Activated naive CD4-positive, alpha-beta T cell treated with anti-CD3 and anti-CD28 coated beads, Interleukin-2, amount 50 U/mL, for 72 hours (primary cell): ENCODE results near the gene SEC24C. TPM values are rescaled to one million over a fixed set of nuclear protein-coding genes. Genes with fewer than 3 reads are reported as not detected.
"Not testable (repeated sequence)": the region's sequence is repeated elsewhere in the genome, so short reads cannot be mapped to it uniquely, and the experiment has no call there.

ENCODE experiments used
- ATAC-seq, 2 donors: fragments of 150-1000 bp; cut with Tn5 transposase; 2 replicates each; pipeline ENCODE4 v1.10.0; 2021; ENCODE audit warnings: mild to moderate bottlenecking in 2 of 2, moderate library complexity in 2 of 2
- DNase-seq, 2 donors: peaks; one replicate each; pipeline ENCODE4 v3.0.0; 2021 to 2022; ENCODE audit warnings: low spot score in 2 of 2
- H3K27ac Mint-ChIP-seq, 2 donors: one replicate each; pipeline ENCODE4 v1.8.0; 2022; ENCODE audit warnings: mild to moderate bottlenecking in 2 of 2, mixed read lengths in 2 of 2
- H3K36me3 Mint-ChIP-seq, 2 donors: one replicate each; pipeline ENCODE4 v1.8.0; 2022; ENCODE audit warnings: mixed read lengths in 2 of 2
- H3K9me3 Mint-ChIP-seq, 2 donors: one replicate each; pipeline ENCODE4 v1.8.0; 2022; ENCODE audit warnings: mixed read lengths in 2 of 2
- total RNA-seq, 2 donors: library from RNA; stranded (reverse); gene quantifications; one replicate each; pipeline ENCODE4 v1.2.3, GENCODE V29; 2022

The SEC24C gene
- total RNA-seq, 2 donors from 2014 or later = 101 TPM

- not testable (repeated sequence) for H3K36me3 Mint-ChIP-seq, H3K9me3 Mint-ChIP-seq, DNase-seq, ATAC-seq
- H3K27ac Mint-ChIP-seq = peak overlapping the region; percentile 26 to 50
These were observed 51.9 kb downstream of the SEC24C start for GRCh38 chr10:73796035-73796434.

- ATAC-seq = no peak
- no peak for DNase-seq
- Mint-ChIP-seq H3K36me3 (no peaks in the 10 kb centered on the region), H3K27ac (no peak overlapping the region), H3K9me3 (no peaks in the 10 kb centered on the region)
These were observed 52.6 kb downstream of the SEC24C start for GRCh38 chr10:73796766-73797165.

GRCh38 chr10:73797324-73798025 lies 53.3 kb downstream of the SEC24C start:
- H3K27ac Mint-ChIP-seq = peak overlapping the region; percentile 17 to 43
- H3K36me3 Mint-ChIP-seq = no peaks in the 10 kb centered on the region
- H3K9me3 Mint-ChIP-seq = no peaks in the 10 kb centered on the region
- ATAC-seq (no peak), DNase-seq (no peak)

DNA sequence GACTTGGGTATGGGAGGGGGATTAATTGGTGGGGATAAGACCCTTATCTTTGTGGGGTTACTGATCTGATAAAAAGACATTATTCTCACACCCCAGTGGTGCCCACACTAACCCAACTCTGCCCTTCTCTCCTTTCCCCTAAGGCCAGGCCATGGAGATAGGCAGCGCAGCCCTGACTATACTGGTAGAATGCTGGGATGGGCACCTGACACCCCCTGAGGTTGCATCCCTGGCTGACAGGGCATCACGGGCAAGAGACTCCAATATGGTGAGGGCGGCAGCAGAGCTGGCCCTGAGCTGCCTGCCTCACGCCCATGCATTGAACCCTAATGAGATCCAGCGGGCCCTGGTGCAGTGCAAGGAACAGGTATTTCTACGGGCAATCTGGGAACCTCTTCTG lies 53.9 kb downstream of the SEC24C start:
- Mint-ChIP-seq H3K9me3 (no peaks in the 10 kb centered on the region), H3K27ac (peak overlapping the region; percentile 17 to 43), H3K36me3 (no peaks in the 10 kb centered on the region)
- no peak for ATAC-seq
- DNase-seq = no peak

- peaks cover 0 to 5% of the 10 kb centered on the region in 2 donors for H3K36me3 Mint-ChIP-seq
- H3K27ac Mint-ChIP-seq = peak overlapping the region; percentile 43 to 93
- ATAC-seq = peak; percentile 15 to 21
These were observed 54.9 kb downstream of the SEC24C start for GRCh38 chr10:73798927-73799560.

GRCh38 chr10:73799899-73800559 lies 55.9 kb downstream of the SEC24C start:
- ATAC-seq (peak in 1 of 2 donors; percentile 2), DNase-seq (no peak)
- Mint-ChIP-seq H3K27ac (peak overlapping the region in 1 of 2 donors; percentile 43), H3K36me3 (peaks cover 0 to 5% of the 10 kb centered on the region in 2 donors), H3K9me3 (no peaks in the 10 kb centered on the region)

More at GRCh38 chr10:73798927-73799560, 54.9 kb downstream of the SEC24C start:
- no peak for DNase-seq
- no peaks in the 10 kb centered on the region for H3K9me3 Mint-ChIP-seq

DNA sequence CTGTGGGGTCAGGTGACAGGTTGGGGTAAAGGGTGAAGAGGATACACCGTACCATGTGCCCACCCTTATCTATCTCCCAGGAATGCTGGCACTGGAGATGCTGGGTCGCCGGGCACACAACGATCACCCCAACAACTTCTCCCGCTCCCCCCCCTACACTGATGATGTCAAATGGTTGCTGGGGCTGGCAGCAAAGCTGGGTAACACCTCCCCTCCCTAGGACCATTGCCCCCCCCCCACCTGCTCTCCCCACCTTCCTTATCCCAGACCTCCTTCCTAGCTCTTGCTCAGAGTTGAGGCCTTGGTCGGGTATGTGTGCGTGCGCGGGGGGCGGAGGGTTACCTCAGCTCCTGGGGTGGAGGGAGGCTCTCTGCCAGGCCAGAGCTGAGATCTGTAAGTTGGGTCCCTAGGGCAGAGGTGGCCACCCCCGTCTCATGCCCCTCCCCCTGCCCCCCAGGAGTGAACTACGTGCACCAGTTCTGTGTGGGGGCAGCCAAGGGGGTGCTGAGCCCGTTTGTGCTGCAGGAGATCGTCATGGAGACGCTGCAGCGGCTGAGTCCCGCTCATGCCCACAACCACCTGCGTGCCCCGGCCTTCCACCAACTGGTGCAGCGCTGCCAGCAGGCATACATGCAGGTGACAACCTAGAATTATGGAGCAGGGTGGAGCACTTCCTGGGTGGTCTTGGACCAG lies 56.5 kb downstream of the SEC24C start:
- Mint-ChIP-seq H3K9me3 (no peaks in the 10 kb centered on the region), H3K27ac (no peak overlapping the region), H3K36me3 (peaks cover 2 to 10% of the 10 kb centered on the region in 2 donors)
- DNase-seq (no peak), ATAC-seq (no peak)

DNA sequence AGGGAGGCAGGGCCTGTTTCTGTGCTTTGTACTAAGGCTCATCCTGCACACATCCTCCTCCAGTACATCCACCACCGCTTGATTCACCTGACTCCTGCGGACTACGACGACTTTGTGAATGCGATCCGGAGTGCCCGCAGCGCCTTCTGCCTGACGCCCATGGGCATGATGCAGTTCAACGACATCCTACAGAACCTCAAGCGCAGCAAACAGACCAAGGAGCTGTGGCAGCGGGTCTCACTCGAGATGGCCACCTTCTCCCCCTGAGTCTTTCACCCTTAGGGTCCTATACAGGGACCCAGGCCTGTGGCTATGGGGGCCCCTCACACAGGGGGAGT lies 57.0 kb downstream of the SEC24C start:
- ATAC-seq (no peak), DNase-seq (no peak)
- Mint-ChIP-seq H3K9me3 (no peaks in the 10 kb centered on the region), H3K27ac (no peak overlapping the region), H3K36me3 (peaks cover 7 to 15% of the 10 kb centered on the region in 2 donors)

- no peak for ATAC-seq
- H3K27ac Mint-ChIP-seq = peak overlapping the region in 1 of 2 donors; percentile 78
- H3K9me3 Mint-ChIP-seq = no peaks in the 10 kb centered on the region
- peaks cover 19 to 26% of the 10 kb centered on the region in 2 donors for H3K36me3 Mint-ChIP-seq
- DNase-seq = no peak
These were observed 58.3 kb downstream of the SEC24C start for GRCh38 chr10:73802276-73802991.

- H3K9me3 Mint-ChIP-seq = no peaks in the 10 kb centered on the region
- peak overlapping the region; percentile 78 to 91 for H3K27ac Mint-ChIP-seq
These were observed 59.6 kb downstream of the SEC24C start for GRCh38 chr10:73803680-73804286.

DNA sequence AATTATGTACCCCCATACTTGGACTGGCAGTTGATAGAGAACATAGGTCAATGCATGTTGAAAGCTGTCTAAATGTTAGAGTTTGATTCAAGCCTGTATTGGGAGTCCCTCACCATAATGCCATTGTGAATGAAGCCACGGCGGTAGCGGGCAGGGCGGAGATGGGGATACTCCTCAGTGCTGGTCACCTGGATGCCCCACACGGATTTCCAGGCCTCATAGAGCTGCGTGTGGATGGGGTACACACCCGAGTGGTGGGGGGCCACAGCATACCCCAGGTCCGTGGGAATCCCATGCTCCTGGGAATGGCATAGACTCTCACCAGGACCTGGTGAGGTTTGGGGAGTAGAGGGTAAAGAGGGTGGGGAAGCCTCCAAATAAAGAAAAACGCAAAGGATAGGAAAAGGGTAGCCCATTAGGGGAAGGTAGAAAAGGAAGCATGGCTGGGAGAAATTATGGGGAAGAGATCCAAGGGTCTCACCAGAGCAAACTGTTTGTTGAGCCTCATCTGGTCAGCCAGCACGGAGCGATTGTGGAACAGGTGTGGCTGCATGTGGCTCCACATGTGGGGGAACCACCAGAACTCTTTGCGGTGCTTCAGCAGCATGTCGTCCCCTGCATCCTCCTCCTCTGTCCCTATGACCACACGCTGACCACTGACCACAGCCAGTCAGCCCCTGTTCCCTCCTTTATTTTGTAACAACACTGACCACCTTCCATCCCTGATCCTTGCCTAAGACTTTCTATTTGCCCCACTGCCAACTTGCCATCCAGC lies 62.2 kb downstream of the SEC24C start:
- DNase-seq (no peak), ATAC-seq (no peak)
- Mint-ChIP-seq H3K9me3 (no peaks in the 10 kb centered on the region), H3K36me3 (peaks cover 40 to 50% of the 10 kb centered on the region in 2 donors), H3K27ac (peak overlapping the region; percentile 66 to 91)

More at GRCh38 chr10:73803680-73804286, 59.6 kb downstream of the SEC24C start:
- H3K36me3 Mint-ChIP-seq = peaks cover 25 to 30% of the 10 kb centered on the region in 2 donors
- peak; percentile 18 to 40 for ATAC-seq
- no peak for DNase-seq

GRCh38 chr10:73807471-73807870 lies 63.3 kb downstream of the SEC24C start:
- ATAC-seq = no peak
- no peak for DNase-seq
- H3K27ac Mint-ChIP-seq = peak overlapping the region; percentile 66 to 91
- peaks cover 40 to 50% of the 10 kb centered on the region in 2 donors for H3K36me3 Mint-ChIP-seq
- H3K9me3 Mint-ChIP-seq = no peaks in the 10 kb centered on the region

DNA sequence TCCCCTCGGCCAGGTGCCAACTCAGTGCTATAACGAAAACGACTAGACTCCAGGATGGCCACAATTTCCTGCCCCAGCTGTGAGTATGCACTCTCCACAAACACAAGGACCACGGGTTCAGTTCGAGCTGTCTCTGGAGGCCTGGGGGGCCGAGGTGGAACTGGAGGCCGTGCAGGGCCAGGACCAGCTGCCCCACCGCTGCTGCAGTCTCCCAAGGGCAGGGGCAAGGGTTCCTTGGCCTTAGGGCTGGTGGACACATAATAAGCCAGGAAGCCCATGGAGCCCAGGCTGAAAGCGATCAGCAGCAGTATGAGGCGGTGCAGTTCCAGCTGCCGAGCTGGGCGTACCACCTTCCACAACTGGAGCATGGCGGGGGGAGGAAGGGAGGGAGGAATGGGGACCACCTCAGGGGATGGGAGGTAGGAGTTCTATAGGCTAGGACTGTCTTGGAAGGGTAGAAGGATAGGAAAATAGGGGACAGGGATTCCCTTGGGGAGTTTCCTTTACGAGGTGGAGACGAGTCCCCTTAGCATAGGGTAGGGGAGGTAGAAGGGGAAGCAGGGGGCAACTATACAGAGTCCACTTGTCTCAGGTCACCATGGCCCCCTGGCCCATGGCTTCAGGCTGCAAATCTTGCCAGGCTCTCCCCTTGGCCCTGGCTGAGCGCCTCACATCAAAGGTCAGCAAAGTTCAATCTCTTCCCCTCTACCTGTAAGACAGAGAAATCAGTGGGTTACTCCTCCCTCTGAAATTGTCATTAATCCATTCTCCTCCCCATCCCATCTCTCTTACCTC lies 64.0 kb downstream of the SEC24C start:
- no peaks in the 10 kb centered on the region for H3K9me3 Mint-ChIP-seq
- peak overlapping the region; percentile 78 to 98 for H3K27ac Mint-ChIP-seq
- no peak for ATAC-seq
- peaks cover 40 to 57% of the 10 kb centered on the region in 2 donors for H3K36me3 Mint-ChIP-seq
- DNase-seq = no peak

- H3K36me3 Mint-ChIP-seq = peaks cover 40 to 53% of the 10 kb centered on the region in 2 donors
- DNase-seq = no peak
- peak overlapping the region; percentile 98 for H3K27ac Mint-ChIP-seq
- no peak for ATAC-seq
- H3K9me3 Mint-ChIP-seq = no peaks in the 10 kb centered on the region
These were observed 65.1 kb downstream of the SEC24C start for GRCh38 chr10:73809061-73809818.
